ENCODE measurements around the gene MMP1.

MMP1 gene

DNA sequence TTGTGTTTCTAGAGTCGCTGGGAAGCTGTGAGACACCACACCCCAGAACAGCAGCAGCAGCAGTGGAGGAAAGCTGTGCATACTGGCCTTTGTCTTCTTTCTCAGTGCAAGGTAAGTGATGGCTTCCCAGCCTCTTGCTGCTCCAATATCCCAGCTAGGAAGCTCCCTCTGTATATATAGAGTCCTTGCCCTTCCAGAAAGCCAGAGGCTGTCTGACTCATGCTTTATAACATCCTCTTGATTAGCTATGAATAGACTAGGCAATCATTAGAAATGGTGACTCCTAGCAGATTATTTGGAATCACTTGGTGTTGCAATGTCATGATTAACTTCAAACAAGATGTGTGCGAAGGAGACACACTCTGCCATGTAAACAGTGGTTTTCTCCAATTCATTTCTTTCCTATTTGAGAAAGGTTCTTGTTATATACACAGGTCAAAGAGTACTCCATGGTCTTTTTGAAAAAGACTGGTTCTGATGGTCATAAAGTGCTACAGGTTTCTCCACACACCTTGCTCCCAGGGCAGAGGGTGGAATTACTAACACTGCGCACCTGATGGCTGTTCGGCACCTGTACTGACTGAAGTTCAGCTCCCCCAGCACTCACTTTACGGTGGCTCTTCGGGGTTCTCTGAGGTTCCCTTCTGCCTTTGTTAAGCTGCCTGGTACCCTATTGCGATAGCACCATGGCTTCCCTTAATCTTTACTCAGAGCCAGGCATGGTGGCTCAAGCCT is at the start of gene MMP1:
TSS of gene MMP1 (minus strand) at position 149 of the 735 bp plus-strand sequence. CDS start at position 81, 68 bp downstream.
- no peak for DNase-seq (ENCODE audit: low read depth)

DNA sequence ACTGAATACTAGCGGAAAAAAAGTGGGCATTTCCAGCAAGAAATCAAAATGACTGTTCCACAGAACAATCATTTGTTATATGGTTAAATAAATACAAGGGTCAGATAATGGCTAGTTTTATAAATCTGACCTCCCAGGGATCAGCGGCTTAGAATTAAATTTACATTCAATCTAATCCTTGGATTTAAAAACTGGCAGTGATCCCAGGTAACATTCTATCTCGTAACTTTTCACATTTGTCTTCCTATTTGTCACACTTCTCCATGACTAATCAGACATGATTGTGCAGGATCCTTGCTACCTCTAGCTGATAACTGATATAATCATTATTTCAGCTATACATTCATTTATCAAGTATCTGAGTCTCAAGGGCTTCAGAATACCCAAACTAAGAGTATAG is 48.3 kb upstream of the MMP1 start:
- no peak for DNase-seq (ENCODE audit: low read depth)

DNA sequence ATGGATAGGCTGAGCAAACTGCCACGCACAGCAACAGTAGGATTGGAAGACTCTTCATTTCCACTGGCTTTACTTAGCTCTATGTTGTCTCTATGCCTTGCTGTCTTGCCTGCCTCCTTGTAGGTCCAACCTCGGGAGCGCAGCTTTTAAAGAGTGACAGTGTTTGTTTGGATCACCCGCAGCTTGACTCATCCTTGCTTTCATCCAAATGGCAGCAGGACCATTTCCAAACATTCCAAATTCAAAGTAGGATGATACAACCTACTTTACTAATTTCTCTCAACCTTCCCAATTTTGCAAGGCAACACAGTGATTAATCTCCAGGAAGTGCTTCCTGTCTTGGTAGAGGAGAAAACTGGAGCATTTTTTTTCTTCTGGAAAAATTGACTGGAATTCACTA is 45.5 kb upstream of the MMP1 start, which contains the start of gene MMP3:
TSS of gene MMP3 (minus strand) at position 121 of the 400 bp plus-strand sequence. CDS start at position 58, 63 bp downstream.
- DNase-seq (ENCODE audit: low read depth): no peak

DNA sequence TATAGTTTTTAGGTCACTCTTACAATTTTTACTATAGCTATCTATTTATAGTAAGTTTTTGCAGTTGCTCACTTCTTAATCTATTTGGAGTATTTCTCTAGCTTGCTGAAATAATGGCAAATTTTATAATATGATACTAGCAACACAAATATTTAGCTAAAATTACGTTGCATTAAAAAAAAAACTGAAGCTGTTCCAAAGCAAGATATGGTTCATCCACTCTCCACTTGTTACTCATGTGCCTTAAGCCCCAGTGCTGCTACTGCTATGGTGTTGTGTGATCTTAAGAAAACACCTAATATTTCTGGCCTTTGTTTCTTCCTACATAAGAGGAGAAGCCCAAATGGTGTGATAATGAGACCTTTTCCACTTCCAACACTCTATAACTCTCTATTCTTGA is 45.0 kb upstream of the MMP1 start:
- DNase-seq (ENCODE audit: low read depth): no peak

DNA sequence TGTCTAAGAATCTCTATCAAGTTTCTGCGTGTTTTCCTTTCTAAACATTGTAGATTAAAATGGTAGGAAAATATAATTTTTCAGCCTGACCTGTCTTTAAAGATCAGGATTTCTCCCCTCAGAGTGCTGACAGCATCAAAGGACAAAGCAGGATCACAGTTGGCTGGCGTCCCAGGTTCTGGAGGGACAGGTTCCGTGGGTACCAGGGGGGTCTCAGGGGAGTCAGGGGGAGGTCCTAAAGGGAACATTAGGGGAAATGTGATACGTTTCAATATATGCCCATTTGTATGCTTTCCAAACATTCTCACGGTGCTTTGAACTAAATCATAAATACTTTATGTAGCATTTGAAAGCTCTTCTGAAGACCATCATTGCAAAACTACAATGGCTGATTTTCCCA is 42.1 kb upstream of the MMP1 start:
- DNase-seq (ENCODE audit: low read depth): no peak

DNA sequence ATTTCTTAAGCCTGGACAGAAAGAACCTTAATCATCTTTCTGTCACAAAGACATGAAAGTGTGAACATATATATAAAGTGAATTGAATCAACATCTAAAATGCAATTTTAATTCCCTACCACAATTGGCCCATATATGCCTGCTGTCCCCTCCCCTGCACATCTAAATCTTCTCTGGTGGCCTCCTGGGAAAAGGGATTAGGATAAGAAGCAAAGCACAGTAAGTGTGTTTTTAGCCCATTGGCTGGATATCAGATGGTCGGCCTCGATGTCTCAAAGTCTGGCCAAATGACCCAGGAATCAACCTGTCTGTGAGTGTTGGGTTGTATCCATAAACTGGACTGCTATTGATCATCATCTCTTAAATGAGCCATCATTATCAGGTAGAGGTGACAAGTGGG is 39.7 kb upstream of the MMP1 start:
- DNase-seq (ENCODE audit: low read depth): no peak

DNA sequence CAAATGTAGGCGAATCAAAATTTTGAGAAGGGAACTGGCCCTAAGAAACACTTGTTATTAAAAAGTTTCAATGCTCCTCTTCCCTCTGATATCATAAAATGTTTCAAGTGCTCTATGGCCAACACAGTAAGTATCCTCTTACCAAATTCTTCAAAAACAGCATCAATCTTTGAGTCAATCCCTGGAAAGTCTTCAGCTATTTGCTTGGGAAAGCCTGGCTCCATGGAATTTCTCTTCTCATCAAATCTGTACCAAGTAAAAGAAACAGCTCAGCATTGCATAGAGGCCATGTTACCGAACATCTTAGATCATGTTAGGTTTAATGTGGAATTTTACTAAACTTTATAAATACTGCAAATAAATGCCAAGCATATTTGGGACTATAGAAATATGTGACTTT is 39.2 kb upstream of the MMP1 start:
- DNase-seq (ENCODE audit: low read depth): no peak

DNA sequence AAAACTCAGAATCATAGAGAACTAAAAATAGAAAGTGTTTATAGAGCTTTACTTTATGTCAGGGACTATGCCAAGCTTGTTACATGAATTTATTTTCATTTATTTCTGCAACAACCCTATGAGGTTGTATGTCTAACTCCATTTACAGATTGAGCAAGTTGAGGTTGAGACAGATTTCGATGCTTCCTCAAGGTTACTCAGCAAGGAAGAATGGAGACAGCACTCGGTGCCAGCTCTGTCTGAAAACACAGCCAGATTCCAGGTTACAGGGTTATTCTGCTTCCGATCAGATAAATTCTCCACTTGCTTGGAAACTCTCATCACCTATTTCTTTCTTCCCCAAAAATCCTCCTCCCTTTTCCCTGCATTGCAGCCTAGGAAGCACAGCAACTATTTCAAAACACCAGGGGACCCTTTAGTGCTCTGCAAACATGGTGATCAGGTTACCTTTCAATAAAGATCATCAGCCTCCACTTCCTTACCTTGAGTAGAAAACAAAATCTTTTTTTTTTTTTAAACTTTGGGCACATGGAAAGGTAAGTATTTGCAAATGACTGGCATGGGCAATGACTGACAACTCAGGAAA is 38.4 kb upstream of the MMP1 start:
- DNase-seq (ENCODE audit: low read depth): no peak

DNA sequence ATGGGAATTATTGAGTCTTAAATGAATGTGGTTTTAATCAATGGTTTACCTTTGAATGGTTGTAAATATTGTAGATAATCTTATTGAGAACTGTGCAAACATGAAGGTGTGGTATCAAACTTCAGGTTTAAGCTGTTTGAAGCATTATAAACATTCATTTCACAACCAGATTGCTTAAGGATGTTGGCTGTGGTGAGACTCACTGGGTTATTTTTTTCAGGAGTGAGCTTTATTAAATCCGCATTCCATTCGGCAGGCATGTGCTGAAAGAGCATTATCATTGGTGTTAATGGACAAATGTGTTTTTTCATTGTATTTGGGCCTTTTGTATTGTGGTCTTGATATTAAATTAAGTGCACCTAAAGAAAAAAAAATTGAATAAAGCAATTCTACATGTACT is 35.8 kb upstream of the MMP1 start:
- no peak for DNase-seq (ENCODE audit: low read depth)

DNA sequence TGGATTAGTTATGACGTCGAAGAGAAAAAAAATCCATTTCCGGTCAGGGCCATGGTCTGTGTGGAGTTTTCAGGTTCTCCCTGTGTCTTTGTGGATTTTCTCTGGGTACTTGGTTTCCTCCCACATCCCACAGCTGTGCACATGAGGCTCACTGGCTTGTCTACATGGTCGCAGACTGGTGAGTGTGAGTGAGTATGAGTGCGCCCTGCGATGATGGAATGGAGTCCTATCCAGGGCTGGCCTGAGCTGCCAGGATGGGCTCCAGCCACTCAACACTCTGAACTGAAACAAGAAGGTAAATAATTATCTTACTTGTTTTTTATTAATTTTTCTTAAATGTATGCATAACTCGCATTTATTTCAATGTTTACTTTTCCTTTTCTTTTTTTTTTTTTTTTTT is 34.7 kb upstream of the MMP1 start:
- DNase-seq (ENCODE audit: low read depth): no peak

DNA sequence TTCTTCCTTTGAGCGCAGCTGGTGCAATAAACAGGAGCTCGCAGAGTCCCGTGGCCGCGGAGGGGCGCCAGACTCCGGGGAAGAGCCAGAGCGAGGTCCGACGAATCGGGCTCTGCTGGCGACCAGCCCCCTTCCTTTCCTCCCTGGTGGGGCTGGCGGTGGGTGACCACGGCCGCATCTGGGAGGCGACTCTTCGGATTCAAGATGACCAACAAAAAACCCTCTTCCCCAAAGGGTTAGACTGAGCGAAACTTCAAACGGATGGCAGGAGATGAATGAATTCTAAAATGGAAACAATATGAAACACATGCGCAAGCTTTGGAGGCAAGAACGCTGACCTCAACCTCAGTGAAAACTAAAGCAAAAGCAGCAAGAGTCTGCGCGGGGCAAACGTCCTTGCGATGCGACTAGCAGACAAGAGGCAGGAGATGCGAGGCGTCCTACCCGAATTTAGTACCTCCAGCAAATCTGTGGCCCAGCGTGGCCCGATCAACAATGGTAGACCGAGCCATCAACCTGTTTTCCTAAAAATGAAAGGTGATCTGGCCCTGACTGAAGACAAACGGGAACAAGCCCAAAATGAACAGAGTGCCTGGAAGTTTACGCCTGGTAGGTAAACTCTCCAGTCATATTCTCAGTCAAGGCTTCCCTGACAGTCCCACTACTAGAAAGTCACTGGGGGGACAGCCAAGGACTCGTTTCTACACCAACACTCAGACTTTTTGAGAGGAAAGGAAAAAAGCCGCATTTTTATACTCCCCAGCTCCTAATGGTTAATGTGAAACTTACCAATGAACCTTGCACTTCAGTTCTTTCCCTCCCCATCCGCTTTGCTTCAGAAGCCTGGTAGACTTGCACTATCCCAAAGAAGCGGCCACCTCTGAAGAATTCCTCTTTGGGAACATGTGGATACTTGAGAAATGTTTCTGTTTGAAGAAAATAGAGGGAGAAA is 33.8 kb upstream of the MMP1 start:
- DNase-seq (ENCODE audit: low read depth): no peak

DNA sequence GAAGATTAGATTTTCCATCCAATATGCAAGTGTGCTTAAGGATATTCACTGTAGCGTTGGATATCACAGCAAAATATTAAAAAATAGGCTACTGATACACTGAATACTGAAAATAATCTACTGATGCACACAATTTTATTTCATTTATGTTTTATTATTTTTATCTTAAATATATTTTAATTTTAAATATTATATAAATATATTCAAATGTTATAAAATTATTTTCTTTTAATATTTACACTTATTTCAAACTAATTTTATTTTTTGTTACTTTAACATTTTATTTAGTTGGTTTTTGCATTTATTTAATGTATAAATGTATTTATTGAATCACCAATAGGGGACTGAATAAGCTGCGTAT is 33.1 kb upstream of the MMP1 start:
- DNase-seq (ENCODE audit: low read depth): no peak

DNA sequence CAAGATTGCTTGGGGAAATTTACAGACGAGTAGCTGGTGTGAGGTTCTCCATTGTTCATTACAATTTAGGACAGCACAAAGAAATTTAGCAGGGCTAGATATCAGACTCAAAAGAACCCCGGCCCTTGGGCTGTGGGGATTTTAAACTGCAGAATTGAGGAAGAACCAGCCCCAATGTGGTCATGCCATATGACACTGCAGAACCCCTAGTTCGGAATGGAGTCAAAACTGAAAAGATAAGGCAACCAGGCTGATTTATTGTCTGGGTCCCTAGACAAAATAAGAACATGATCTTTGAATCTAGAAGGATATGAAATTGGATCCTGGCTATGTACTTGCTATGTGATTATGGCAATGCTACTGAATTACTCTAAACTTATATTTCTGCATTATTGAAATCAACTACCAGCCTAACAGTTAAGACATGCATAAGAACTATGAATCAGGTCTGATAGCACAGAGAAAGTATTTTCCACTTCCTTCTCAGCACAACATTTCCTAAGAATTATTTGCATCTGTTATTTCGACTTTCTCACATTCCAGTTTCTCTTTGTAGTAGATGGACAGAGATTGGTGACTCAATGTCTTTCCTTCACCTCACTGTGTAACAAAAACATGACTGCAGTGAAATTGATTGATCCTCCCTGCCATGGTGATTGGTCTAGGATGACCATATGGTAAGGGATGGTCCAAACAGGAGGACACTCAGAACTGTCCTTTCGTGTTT is 32.2 kb upstream of the MMP1 start:
- no peak for DNase-seq (ENCODE audit: low read depth)

DNA sequence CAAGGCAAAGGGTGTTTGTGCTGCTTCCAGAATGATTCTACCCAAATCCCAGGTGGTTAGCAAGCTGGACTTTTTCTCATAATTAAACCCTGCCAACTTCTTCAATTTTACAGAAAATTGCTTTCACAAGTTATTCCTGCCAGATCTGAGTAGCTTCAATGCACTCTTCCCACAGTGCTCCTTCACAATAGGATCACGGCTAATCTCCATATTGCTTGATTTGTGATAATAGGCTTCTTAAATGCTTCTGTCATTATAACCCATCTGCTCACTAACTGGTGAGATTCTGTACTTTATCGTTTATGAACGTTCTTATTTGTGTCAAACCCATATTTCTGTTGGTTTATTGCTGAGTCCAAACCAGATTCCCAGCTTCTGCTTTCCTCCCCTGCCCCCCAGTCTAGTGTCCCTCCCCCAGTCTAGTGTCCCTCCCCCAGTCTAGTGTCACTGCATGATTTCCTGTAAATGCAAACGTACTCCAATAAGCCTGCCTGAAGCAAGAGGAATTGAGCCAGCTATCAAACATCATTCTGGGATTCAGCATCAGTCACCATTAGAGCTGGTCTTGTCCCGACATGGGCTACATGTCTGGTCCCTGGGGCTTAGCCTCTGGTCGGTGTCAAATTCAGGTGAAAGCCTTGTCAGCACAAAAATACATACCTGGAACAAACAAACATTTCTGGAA is 31.5 kb upstream of the MMP1 start:
- no peak for DNase-seq (ENCODE audit: low read depth)

DNA sequence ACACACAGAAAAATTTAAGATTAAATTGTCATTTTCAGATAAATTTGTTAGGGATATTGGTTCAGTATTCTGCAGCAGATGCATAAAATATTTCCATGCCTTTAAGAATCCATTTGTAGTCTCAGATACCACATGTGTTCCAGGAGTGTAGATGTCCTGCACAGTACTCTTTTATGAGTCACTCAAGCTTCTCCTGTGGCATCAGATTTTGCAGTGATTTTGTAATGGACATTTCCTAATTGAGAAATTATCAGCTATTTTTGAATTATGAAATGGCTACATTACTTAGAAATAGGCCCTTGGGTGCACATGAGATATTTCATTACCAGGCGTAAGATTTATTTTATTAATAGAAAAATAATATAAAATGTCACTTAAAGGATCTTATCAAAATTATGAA is 26.6 kb upstream of the MMP1 start:
- DNase-seq (ENCODE audit: low read depth): no peak

DNA sequence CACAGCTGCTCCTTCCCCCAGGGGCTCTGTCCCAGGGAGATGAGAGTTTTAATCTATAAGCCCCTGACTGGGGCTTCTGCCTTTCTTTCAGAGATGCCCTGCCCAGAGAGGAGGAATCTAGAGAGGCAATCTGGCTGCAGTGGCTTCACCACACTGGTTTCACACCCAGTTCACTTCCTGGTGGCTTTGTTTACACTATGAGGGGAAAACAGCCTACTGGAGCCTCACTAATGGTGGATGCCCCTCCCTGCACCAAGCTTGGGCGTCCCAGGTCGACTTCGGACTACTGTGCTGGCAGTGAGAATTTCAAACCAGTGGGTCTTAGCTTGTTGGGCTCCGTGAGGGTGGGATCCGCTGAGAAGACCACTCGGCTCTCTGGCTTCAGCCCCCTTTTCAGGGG is 21.5 kb upstream of the MMP1 start:
- no peak for DNase-seq (ENCODE audit: low read depth)

DNA sequence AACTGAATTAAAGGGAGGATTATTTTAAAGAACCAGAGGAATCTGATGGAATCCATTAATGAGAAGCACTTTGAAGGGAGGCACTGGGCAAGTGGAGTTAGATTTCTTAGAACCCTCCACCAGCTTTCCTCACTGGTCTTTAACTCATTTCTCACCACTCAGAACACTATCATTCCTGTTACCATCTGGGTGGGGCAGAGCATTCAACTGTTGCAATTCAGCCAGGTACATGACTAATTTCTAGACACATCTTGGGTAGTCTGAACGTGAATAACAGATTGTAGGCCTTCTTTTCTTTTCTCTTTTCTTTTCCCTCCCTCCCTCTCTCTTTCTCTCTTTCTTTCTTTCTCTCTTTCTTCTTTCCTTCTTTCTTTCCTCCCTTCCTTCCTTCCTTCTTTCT is 15.5 kb upstream of the MMP1 start:
- DNase-seq (ENCODE audit: low read depth): no peak

DNA sequence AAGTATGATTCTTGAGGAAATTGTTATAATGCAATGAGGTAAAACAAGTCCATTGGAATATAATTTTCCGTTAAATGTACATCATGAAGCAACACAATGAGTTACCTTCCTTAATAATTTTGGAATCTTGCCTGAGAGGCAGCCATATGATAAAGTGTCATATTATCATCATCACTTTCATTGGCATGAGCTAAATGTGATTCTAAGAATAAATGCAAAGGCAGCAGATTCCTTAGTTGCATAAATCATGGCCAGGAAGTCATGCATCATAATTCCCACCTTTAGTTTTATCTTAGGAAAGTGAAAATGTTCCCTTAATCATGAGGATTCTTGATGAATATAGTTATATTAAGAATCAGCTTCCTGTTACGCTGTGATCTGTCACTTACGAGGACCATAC is 14.2 kb upstream of the MMP1 start:
- DNase-seq (ENCODE audit: low read depth): no peak

DNA sequence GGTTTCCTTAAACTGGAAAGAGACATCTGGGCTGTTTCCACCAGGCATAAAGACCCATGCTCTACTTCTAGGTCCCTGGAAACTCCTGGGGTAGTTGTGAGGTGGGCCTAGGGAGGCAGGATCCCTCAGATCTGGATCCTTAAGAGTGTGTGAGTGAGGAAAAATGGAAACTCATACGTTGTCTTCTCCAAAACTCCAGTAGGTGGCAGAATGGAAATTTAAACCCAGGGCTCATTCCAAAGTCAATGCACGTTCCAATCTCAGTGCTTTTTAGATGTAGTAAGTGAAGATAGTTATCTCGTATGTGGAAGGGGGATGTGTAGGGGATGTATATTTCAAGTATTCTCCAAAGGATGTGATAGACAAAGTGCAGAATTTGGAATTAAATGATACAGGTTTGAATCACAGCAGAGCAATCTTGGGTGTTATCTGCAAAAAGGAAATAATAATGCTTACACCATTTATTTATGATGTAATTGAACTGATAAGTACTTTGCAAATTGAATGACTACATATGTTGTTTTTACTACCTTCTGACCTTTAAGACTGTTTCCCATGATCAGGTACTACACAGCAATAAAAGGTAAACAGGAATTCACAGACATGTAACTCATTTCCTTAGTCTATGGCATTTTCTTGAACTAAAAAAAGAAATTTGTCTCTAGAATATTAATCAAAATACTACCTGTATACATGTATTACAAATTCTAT is 13.1 kb upstream of the MMP1 start:
- no peak for DNase-seq (ENCODE audit: low read depth)

DNA sequence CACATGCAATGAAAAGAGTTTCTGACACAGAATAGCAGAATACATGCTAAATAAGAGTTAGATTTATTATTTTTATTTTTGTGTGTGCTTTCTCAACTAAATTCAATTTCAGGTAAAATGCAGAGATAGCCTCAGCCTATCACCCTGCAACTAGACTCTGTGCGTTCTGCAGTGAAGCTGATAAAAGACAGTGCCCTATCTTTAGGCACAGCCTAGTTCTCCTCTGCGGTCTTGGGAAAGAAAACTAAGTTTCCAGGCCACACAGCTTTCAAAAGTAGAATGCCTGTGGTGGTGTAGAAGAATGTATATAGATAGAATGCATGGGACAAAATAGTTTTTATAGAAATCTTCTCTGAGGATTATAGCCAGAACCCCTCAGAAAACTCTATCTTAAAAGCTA is 12.0 kb upstream of the MMP1 start:
- DNase-seq (ENCODE audit: low read depth): peak; percentile 29

DNA sequence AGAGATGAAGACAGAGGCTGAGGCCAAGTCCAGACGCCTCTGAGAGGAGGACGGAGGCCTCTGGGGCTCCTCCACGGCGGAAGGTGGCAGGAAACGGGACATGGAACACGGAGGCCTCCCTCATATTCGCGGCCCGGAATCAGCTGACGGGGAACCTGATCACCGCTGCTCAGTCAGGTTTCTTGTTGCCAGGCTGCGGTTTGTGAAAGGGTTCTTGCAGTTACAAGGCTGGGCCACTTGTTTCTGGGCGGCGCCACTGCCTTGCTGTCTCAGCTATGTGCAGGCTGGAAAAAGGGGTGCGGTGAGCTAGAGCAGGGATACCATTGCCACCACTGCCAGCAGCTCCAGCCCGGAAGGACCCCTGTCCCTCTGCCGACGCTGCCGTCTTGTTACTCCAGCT is 10.0 kb upstream of the MMP1 start:
- no peak for DNase-seq (ENCODE audit: low read depth)
